GM12801 (cell line): Measurements from ENCODE around the gene CHRNA1.

Source experiments
- TF ChIP-seq, protein P1 (sequence below): IDR thresholded peaks from one replicate; pipeline ENCODE4 v1.5.1; 2011; ENCODE audit warnings: control low read depth; ENCODE audit not compliant: insufficient read length; ENCODE audit errors: extremely low read depth

Gene CHRNA1

DNA sequence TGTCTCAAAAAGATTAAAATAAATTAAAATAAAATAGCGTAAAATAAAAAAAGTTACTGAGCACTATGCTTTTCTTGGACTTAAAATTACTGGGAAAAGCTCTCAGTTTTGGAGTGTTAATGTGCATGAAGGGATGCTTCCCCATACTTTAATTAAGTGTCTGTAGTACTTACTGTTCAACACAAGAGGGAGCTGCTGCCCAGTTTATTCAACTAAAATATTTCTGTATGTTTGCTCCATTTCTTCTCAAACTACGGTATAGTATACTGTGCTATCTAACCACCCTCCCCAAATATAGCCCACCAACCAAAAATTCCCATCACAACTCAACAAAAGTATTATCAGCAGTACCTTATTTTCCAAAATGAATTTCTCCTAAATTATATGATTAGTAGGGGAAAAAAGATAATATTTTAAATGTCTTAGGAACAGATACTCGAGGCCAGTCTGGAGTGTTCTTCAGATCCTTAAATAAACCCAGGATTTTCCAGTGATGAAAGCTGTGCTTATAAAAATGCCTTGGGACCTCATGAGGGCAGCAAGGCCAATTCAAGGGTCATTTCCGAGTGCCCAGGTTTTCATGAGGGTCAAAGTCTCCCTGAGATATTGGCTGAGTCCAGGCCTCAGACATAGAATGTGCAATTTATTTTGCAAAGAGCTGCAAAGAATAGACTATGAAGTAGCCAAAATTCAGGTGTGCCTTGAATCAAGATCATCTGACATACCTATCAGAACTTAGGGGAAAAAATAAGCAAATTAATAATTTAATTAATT, 64.1 kb downstream of the CHRNA1 start:
- TF ChIP-seq, protein P1, sequence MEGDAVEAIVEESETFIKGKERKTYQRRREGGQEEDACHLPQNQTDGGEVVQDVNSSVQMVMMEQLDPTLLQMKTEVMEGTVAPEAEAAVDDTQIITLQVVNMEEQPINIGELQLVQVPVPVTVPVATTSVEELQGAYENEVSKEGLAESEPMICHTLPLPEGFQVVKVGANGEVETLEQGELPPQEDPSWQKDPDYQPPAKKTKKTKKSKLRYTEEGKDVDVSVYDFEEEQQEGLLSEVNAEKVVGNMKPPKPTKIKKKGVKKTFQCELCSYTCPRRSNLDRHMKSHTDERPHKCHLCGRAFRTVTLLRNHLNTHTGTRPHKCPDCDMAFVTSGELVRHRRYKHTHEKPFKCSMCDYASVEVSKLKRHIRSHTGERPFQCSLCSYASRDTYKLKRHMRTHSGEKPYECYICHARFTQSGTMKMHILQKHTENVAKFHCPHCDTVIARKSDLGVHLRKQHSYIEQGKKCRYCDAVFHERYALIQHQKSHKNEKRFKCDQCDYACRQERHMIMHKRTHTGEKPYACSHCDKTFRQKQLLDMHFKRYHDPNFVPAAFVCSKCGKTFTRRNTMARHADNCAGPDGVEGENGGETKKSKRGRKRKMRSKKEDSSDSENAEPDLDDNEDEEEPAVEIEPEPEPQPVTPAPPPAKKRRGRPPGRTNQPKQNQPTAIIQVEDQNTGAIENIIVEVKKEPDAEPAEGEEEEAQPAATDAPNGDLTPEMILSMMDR: no peak
